ENCODE data around the gene UTP4.

Gene UTP4

GRCh38 chr16:69111876-69112230 lies 20.6 kb upstream of the UTP4 start:
- FAIRE-seq (no peak), DNase-seq (ENCODE audit: insufficient read length) (no peak)
- TF ChIP-seq POLR2AphosphoS5 (IDR thresholded peaks at IDR 0.05; ENCODE audit: low read depth, low read length) = no peak
- TF ChIP-seq TAF1 (IDR thresholded peaks at IDR 0.05; ENCODE audit: borderline replicate concordance, low read depth, low read length) = no peak
- no peak for TF ChIP-seq POLR2A (IDR thresholded peaks at IDR 0.05; ENCODE audit: low read depth, low read length)

GRCh38 chr16:69112285-69113129 lies 19.9 kb upstream of the UTP4 start:
- peak; percentile 83 for DNase-seq (ENCODE audit: insufficient read length)
- no peak for FAIRE-seq
- no peak for TF ChIP-seq TAF1 (IDR thresholded peaks at IDR 0.05; ENCODE audit: borderline replicate concordance, low read depth, low read length)
- TF ChIP-seq POLR2A (IDR thresholded peaks at IDR 0.05; ENCODE audit: low read depth, low read length) = no peak
- no peak for TF ChIP-seq POLR2AphosphoS5 (IDR thresholded peaks at IDR 0.05; ENCODE audit: low read depth, low read length)

- no peak for TF ChIP-seq POLR2AphosphoS5 (IDR thresholded peaks at IDR 0.05; ENCODE audit: low read depth, low read length)
- no peak for TF ChIP-seq TAF1 (IDR thresholded peaks at IDR 0.05; ENCODE audit: borderline replicate concordance, low read depth, low read length)
- TF ChIP-seq POLR2A (IDR thresholded peaks at IDR 0.05; ENCODE audit: low read depth, low read length) = no peak
- FAIRE-seq = no peak
- no peak for DNase-seq (ENCODE audit: insufficient read length)
These were observed 19.2 kb upstream of the UTP4 start for GRCh38 chr16:69113216-69113615.

- DNase-seq (ENCODE audit: insufficient read length) (no peak), FAIRE-seq (no peak)
- TF ChIP-seq TAF1 (IDR thresholded peaks at IDR 0.05; ENCODE audit: borderline replicate concordance, low read depth, low read length) (no peak), POLR2AphosphoS5 (IDR thresholded peaks at IDR 0.05; ENCODE audit: low read depth, low read length) (no peak), POLR2A (IDR thresholded peaks at IDR 0.05; ENCODE audit: low read depth, low read length) (no peak)
These were observed 18.0 kb upstream of the UTP4 start for GRCh38 chr16:69114346-69114975.

GRCh38 chr16:69114976-69115355 lies 17.5 kb upstream of the UTP4 start:
- no peak for FAIRE-seq
- DNase-seq (ENCODE audit: insufficient read length) = no peak
- TF ChIP-seq POLR2AphosphoS5 (IDR thresholded peaks at IDR 0.05; ENCODE audit: low read depth, low read length) (no peak), TAF1 (IDR thresholded peaks at IDR 0.05; ENCODE audit: borderline replicate concordance, low read depth, low read length) (no peak), POLR2A (IDR thresholded peaks at IDR 0.05; ENCODE audit: low read depth, low read length) (no peak)

- DNase-seq (ENCODE audit: insufficient read length) (no peak), FAIRE-seq (no peak)
- TF ChIP-seq POLR2A (IDR thresholded peaks at IDR 0.05; ENCODE audit: low read depth, low read length) = no peak
These were observed 17.1 kb upstream of the UTP4 start for GRCh38 chr16:69115361-69115760.

- DNase-seq (ENCODE audit: insufficient read length) (no peak), FAIRE-seq (no peak)
- TF ChIP-seq POLR2A (IDR thresholded peaks at IDR 0.05; ENCODE audit: low read depth, low read length) (no peak), TAF1 (IDR thresholded peaks at IDR 0.05; ENCODE audit: borderline replicate concordance, low read depth, low read length) (no peak), POLR2AphosphoS5 (IDR thresholded peaks at IDR 0.05; ENCODE audit: low read depth, low read length) (no peak)
These were observed 16.6 kb upstream of the UTP4 start for GRCh38 chr16:69115837-69116236.

GRCh38 chr16:69116256-69116875 lies 16.1 kb upstream of the UTP4 start:
- TF ChIP-seq POLR2AphosphoS5 (IDR thresholded peaks at IDR 0.05; ENCODE audit: low read depth, low read length) (no peak), TAF1 (IDR thresholded peaks at IDR 0.05; ENCODE audit: borderline replicate concordance, low read depth, low read length) (no peak)
- DNase-seq (ENCODE audit: insufficient read length) = no peak
- FAIRE-seq = no peak

GRCh38 chr16:69116906-69117305 lies 15.5 kb upstream of the UTP4 start:
- DNase-seq (ENCODE audit: insufficient read length) = no peak
- TF ChIP-seq POLR2A (IDR thresholded peaks at IDR 0.05; ENCODE audit: low read depth, low read length) (no peak), POLR2AphosphoS5 (IDR thresholded peaks at IDR 0.05; ENCODE audit: low read depth, low read length) (no peak), TAF1 (IDR thresholded peaks at IDR 0.05; ENCODE audit: borderline replicate concordance, low read depth, low read length) (no peak)
- no peak for FAIRE-seq

- no peak for TF ChIP-seq POLR2A (IDR thresholded peaks at IDR 0.05; ENCODE audit: low read depth, low read length)
- no peak for TF ChIP-seq TAF1 (IDR thresholded peaks at IDR 0.05; ENCODE audit: borderline replicate concordance, low read depth, low read length)
- no peak for TF ChIP-seq POLR2AphosphoS5 (IDR thresholded peaks at IDR 0.05; ENCODE audit: low read depth, low read length)
- FAIRE-seq (no peak), DNase-seq (ENCODE audit: insufficient read length) (no peak)
These were observed 14.0 kb upstream of the UTP4 start for GRCh38 chr16:69118468-69118867.

GRCh38 chr16:69118994-69119393 lies 13.5 kb upstream of the UTP4 start:
- FAIRE-seq (no peak), DNase-seq (ENCODE audit: insufficient read length) (no peak)
- TF ChIP-seq POLR2AphosphoS5 (IDR thresholded peaks at IDR 0.05; ENCODE audit: low read depth, low read length) (no peak), POLR2A (IDR thresholded peaks at IDR 0.05; ENCODE audit: low read depth, low read length) (no peak), TAF1 (IDR thresholded peaks at IDR 0.05; ENCODE audit: borderline replicate concordance, low read depth, low read length) (no peak)

- FAIRE-seq (no peak), DNase-seq (ENCODE audit: insufficient read length) (no peak)
- TF ChIP-seq TAF1 (IDR thresholded peaks at IDR 0.05; ENCODE audit: borderline replicate concordance, low read depth, low read length) = no peak
- no peak for TF ChIP-seq POLR2A (IDR thresholded peaks at IDR 0.05; ENCODE audit: low read depth, low read length)
- TF ChIP-seq POLR2AphosphoS5 (IDR thresholded peaks at IDR 0.05; ENCODE audit: low read depth, low read length) = no peak
These were observed 12.9 kb upstream of the UTP4 start for GRCh38 chr16:69119536-69119935.
